OCI-LY3 (cell line): ENCODE results near the gene GSTA1.
"Not testable (repeated sequence)": the region's sequence is repeated elsewhere in the genome, so short reads cannot be mapped to it uniquely, and the experiment has no call there.

ENCODE experiments used
- EZH2phosphoT487 ChIP-seq: fragments of 200-600 bp; shearing (Covaris generic); IDR thresholded peaks from 2 replicates; pipeline ENCODE4 v1.6.1; 2018; ENCODE audit warnings: antibody characterized with exemption, mixed run types, low read depth
- TF ChIP-seq, protein P1 (sequence below): fragments of 200-600, 300-600 bp; sonication (generic); IDR thresholded peaks from 2 replicates; pipeline ENCODE4 v1.5.1; 2014; ENCODE audit warnings: antibody characterized with exemption, low read length, low read depth

DNA sequence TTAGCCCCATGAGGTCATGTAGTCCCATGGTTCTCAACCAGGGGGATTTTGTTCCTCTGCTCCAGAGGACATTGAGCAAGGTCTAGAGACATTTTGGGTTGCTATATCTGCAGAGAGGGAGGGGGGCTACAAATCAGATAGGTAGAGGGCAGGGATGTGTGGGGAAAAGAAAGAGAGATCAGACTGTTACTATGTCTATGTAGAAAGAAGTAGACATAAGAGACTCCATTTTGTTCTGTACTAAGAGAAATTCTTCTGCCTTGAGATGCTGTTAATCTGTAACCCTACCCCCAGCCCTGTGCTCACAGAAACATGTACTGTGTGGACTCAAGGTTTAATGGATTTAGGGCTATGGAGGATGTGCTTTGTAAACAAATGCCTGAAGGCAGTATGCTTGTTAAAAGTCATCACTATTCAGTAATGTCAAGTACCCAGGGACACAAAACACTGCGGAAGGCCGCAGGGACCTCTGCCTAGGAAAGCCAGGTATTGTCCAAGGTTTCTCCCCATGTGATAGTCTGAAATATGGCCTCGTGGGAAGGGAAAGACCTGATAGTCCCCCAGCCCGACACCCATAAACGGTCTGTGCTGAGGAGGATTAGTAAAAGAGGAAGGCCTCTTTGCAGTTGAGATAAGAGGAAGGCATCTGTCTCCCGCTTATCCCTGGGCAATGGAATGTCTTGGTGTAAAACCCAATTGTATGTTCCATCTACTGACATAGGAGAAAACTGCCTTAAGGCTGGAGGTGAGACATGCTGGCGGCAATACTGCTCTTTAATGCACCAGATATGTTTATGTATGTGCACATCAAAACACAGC, 41.7 kb downstream of the GSTA1 start:
- TF ChIP-seq, protein P1, sequence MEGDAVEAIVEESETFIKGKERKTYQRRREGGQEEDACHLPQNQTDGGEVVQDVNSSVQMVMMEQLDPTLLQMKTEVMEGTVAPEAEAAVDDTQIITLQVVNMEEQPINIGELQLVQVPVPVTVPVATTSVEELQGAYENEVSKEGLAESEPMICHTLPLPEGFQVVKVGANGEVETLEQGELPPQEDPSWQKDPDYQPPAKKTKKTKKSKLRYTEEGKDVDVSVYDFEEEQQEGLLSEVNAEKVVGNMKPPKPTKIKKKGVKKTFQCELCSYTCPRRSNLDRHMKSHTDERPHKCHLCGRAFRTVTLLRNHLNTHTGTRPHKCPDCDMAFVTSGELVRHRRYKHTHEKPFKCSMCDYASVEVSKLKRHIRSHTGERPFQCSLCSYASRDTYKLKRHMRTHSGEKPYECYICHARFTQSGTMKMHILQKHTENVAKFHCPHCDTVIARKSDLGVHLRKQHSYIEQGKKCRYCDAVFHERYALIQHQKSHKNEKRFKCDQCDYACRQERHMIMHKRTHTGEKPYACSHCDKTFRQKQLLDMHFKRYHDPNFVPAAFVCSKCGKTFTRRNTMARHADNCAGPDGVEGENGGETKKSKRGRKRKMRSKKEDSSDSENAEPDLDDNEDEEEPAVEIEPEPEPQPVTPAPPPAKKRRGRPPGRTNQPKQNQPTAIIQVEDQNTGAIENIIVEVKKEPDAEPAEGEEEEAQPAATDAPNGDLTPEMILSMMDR, result not testable (repeated sequence)
- not testable (repeated sequence) for TF ChIP-seq EZH2phosphoT487
